Testis (tissue), 3 donors: Measurements from ENCODE around the gene MAPK8IP3. TPM values are rescaled to one million over a fixed set of nuclear protein-coding genes. Genes with fewer than 3 reads are reported as not detected.

ENCODE experiments used
- DNase-seq: peaks from one replicate; pipeline ENCODE4 v3.0.0-alpha.2; 2019
- H3K27ac ChIP-seq, 2 donors: fragments of 200-600 bp; sonication (generic); one replicate each; pipeline ENCODE4 v1.5.1; 2019
- H3K27me3 ChIP-seq: fragments of 200-600 bp; sonication (generic); one replicate; pipeline ENCODE4 v1.5.1; 2019
- H3K36me3 ChIP-seq: fragments of 200-600 bp; sonication (generic); one replicate; pipeline ENCODE4 v1.5.1; 2017; ENCODE audit warnings: low read depth; ENCODE audit errors: missing control alignments
- H3K4me1 ChIP-seq: fragments of 200-600 bp; sonication (generic); one replicate; pipeline ENCODE4 v1.5.1; 2019
- H3K4me3 ChIP-seq, 2 donors: fragments of 200-600 bp; sonication (generic); one replicate each; pipeline ENCODE4 v1.5.1; 2017 to 2019
- H3K9me3 ChIP-seq: fragments of 200-600 bp; sonication (generic); one replicate; pipeline ENCODE4 v1.5.1; 2017
- CTCF ChIP-seq, 3 experiments: fragments of 450-650 bp in 2 of 3; fragments of 200-600 bp in 1 of 3; sonication (generic) in 1 of 3; IDR thresholded peaks; one replicate each; pipeline ENCODE4 v1.5.1; 2016 to 2019; ENCODE audit warnings: antibody characterized with exemption in 3 of 3, mild to moderate bottlenecking in 2 of 3, moderate library complexity in 1 of 3
- POLR2A ChIP-seq: fragments of 450-650 bp; IDR thresholded peaks from one replicate; pipeline ENCODE4 v1.6.1; 2017; ENCODE audit warnings: antibody characterized with exemption, mild to moderate bottlenecking, moderate library complexity
- WGBS, 2 donors: methylation state at CpG; one replicate each; pipeline ENCODE4 v1.1.5; 2018; 5-methylcytosine and 5-hydroxymethylcytosine counted together
- intact Hi-C: fragments of 100-400 bp; cut with DNase I; formaldehyde crosslinking; loops from one replicate; pipeline ENCODE4 v1.15.1; 2023; ENCODE audit warnings: low total_unique reads
- polyA plus RNA-seq: library from polyadenylated mRNA; stranded (reverse); fragments of 350-450 nt; fragmentation: Illumina TruSeq; extraction: RNeasy Lipid Tissue Mini Kit (QIAGEN cat#74804); gene quantifications from one replicate; pipeline ENCODE4 v1.2.3, GENCODE V29; 2014; ENCODE audit warnings: low read depth, low replicate concordance; ENCODE audit not compliant: insufficient read depth
- total RNA-seq, 2 donors: library from RNA; depleted of rRNA; stranded (reverse); fragments of >200 nt; gene quantifications; one replicate each; pipeline ENCODE4 v1.2.3, GENCODE V29; 2016

The MAPK8IP3 gene
- total and polyA plus RNA-seq, 3 donors from 2014 or later: 52.7 to 154 (median 128) TPM

GRCh38 chr16:1782408-1783264, 76.6 kb downstream of the MAPK8IP3 start, which contains the start of the genes NUBP2 and SPSB3:
TSS of gene NUBP2 (plus strand) at chr16:1782960. CDS start at chr16:1783021, 61 bp downstream.
TSS of gene SPSB3 (minus strand) at chr16:1782571. CDS start at chr16:1781483, 1,088 bp downstream.
- intact Hi-C loops: no loop called here
- TF ChIP-seq POLR2A: no peak
- TF ChIP-seq CTCF (IDR thresholded peaks at IDR 0.05): peak in 1 of 3 experiments; percentile 1
- peak within 1 kb of the TSS; percentile 85 to 88 for H3K4me3 ChIP-seq
- peak; percentile 100 for DNase-seq
- no peaks in the 10 kb centered on the region for H3K27me3 ChIP-seq
- no peaks in the 10 kb centered on the region for H3K9me3 ChIP-seq
- H3K27ac ChIP-seq: peak within 1 kb of the TSS; percentile 49 to 84
- WGBS, 2 donors: 1 to 4% methylated on average over 5 to 84 of the region's 102 CpGs
- H3K36me3 ChIP-seq: no peaks in the 10 kb centered on the region
- peaks cover 16% of the 10 kb centered on the region for H3K4me1 ChIP-seq

GRCh38 chr16:1784977-1785845, 79.2 kb downstream of the MAPK8IP3 start:
- Histone ChIP-seq H3K9me3 (no peaks in the 10 kb centered on the region), H3K4me3 (no peak overlapping the region), H3K4me1 (peaks cover 16% of the 10 kb centered on the region), H3K27ac (no peak overlapping the region), H3K36me3 (no peaks in the 10 kb centered on the region), H3K27me3 (no peaks in the 10 kb centered on the region)
- TF ChIP-seq CTCF (IDR thresholded peaks at IDR 0.05): no peak
- no peak for TF ChIP-seq POLR2A
- intact Hi-C loops: no loop called here
- DNase-seq: no peak
- 87 to 89% methylated on average over 17 to 26 of the region's 26 CpGs for whole genome bisulfite sequencing, 2 donors

- WGBS, 2 donors: 40 to 93% methylated on average over 1 to 13 of the region's 14 CpGs
- no peaks in the 10 kb centered on the region for H3K27me3 ChIP-seq
- H3K36me3 ChIP-seq: no peaks in the 10 kb centered on the region
- peaks cover 16% of the 10 kb centered on the region for H3K4me1 ChIP-seq
- H3K4me3 ChIP-seq: no peak overlapping the region
- no peak for DNase-seq
- intact Hi-C loops: no loop called here
- H3K27ac ChIP-seq: no peak overlapping the region
- TF ChIP-seq CTCF (IDR thresholded peaks at IDR 0.05) (no peak), POLR2A (no peak)
- no peaks in the 10 kb centered on the region for H3K9me3 ChIP-seq
Measured at GRCh38 chr16:1785846-1786170, 79.8 kb downstream of the MAPK8IP3 start.

- H3K4me1 ChIP-seq: peaks cover 11% of the 10 kb centered on the region
- no peaks in the 10 kb centered on the region for H3K27me3 ChIP-seq
- H3K4me3 ChIP-seq: no peak overlapping the region
- no peak for DNase-seq
- no peak overlapping the region for H3K27ac ChIP-seq
- 81 to 88% methylated on average over 3 to 41 of the region's 51 CpGs for WGBS, 2 donors
- intact Hi-C loops: no loop called here
- H3K9me3 ChIP-seq: no peaks in the 10 kb centered on the region
- H3K36me3 ChIP-seq: no peaks in the 10 kb centered on the region
- TF ChIP-seq CTCF (IDR thresholded peaks at IDR 0.05): peak in 1 of 3 experiments; percentile 23
- no peak for TF ChIP-seq POLR2A
Measured at GRCh38 chr16:1786242-1787055, 80.5 kb downstream of the MAPK8IP3 start.
